Bronchial epithelial cell (primary cell): Measurements from ENCODE around the gene IMP4. TPM values are rescaled to one million over a fixed set of nuclear protein-coding genes. Genes with fewer than 3 reads are reported as not detected.

Source experiments
- DNase-seq: peaks from one replicate; pipeline ENCODE4 v3.0.0-alpha.2; 2010; ENCODE audit warnings: low read depth
- FAIRE-seq: peaks from 2 replicates; lab custom pipeline; 2011; peaks lifted over from hg19 to GRCh38; lab: Jason Lieb, UNC
- H3K27me3 ChIP-seq: 2 replicates; pipeline ENCODE4 v1.5.1; 2011; ENCODE audit warnings: low read length; ENCODE audit not compliant: control insufficient read depth, insufficient read depth
- H3K36me3 ChIP-seq: 2 replicates; pipeline ENCODE4 v1.5.1; 2011; ENCODE audit warnings: low read length; ENCODE audit not compliant: control insufficient read depth, insufficient read depth
- H3K4me3 ChIP-seq: 2 replicates; pipeline ENCODE4 v1.5.1; 2011; ENCODE audit warnings: mild to moderate bottlenecking, low read depth, low read length, control low read depth
- total RNA-seq: library from RNA; depleted of rRNA; stranded (reverse); fragments of >200 nt; gene quantifications from 2 replicates; pipeline ENCODE4 v1.2.1, GENCODE V29; 2014
- TF ChIP-seq, protein P1 (sequence below): IDR thresholded peaks from 2 replicates; pipeline ENCODE4 v1.5.1; 2011; ENCODE audit warnings: mild to moderate bottlenecking, moderate library complexity, low read length, control low read depth, inconsistent platforms; ENCODE audit not compliant: insufficient read depth, severe bottlenecking

The IMP4 gene
- total RNA-seq, 1 donor from 2014 or later: 173 TPM

- H3K36me3 ChIP-seq: no peaks in the 10 kb centered on the region
- FAIRE-seq (no peak), DNase-seq (no peak)
- H3K27me3 ChIP-seq: no peaks in the 10 kb centered on the region
- TF ChIP-seq, protein P1, sequence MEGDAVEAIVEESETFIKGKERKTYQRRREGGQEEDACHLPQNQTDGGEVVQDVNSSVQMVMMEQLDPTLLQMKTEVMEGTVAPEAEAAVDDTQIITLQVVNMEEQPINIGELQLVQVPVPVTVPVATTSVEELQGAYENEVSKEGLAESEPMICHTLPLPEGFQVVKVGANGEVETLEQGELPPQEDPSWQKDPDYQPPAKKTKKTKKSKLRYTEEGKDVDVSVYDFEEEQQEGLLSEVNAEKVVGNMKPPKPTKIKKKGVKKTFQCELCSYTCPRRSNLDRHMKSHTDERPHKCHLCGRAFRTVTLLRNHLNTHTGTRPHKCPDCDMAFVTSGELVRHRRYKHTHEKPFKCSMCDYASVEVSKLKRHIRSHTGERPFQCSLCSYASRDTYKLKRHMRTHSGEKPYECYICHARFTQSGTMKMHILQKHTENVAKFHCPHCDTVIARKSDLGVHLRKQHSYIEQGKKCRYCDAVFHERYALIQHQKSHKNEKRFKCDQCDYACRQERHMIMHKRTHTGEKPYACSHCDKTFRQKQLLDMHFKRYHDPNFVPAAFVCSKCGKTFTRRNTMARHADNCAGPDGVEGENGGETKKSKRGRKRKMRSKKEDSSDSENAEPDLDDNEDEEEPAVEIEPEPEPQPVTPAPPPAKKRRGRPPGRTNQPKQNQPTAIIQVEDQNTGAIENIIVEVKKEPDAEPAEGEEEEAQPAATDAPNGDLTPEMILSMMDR: no peak
- no peak overlapping the region for H3K4me3 ChIP-seq
Measured at GRCh38 chr2:130385709-130386108, 43.0 kb downstream of the IMP4 start.

- Histone ChIP-seq H3K4me3 (no peak overlapping the region), H3K27me3 (no peaks in the 10 kb centered on the region), H3K36me3 (no peaks in the 10 kb centered on the region)
- no peak for DNase-seq
- no peak for FAIRE-seq
- TF ChIP-seq, protein P1: no peak
Measured at GRCh38 chr2:130387071-130387400, 44.3 kb downstream of the IMP4 start.

GRCh38 chr2:130387804-130388203 lies 45.1 kb downstream of the IMP4 start:
- DNase-seq: no peak
- no peak overlapping the region for H3K4me3 ChIP-seq
- TF ChIP-seq, protein P1: no peak
- H3K27me3 ChIP-seq: no peaks in the 10 kb centered on the region
- H3K36me3 ChIP-seq: no peaks in the 10 kb centered on the region
- no peak for FAIRE-seq

DNA sequence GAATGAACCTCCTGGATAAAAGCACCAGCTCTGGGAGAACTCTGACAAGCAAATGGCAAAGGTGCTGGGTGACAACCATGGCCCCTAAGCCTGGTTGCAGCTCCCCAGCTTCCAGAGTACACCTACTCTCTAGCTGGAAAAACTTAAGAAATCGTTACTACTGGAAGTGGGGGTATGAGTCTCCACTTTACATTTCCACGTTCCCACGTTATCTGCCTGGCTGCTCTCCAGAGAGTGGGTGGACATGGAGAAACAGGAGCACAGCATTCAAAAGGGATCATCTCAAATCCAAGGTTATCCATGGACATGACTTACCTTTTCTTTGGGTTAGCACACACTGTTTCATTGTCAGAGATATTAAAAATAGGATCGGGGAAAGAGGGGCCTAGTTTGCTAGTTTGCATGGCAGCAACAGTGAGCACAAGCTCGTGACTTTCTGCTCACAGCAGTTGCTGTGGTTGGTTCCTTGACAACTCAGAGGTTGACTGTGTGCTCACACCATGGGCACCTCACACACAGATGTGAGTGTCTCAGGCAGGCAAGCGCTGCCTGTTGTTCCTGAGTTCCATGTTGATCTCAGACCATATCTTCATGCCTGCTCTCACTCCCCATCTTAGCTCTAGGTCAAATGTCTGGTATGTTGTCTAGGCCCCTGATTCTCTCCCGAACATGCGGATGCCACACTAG lies 45.7 kb downstream of the IMP4 start:
- TF ChIP-seq, protein P1: no peak
- Histone ChIP-seq H3K36me3 (no peaks in the 10 kb centered on the region), H3K27me3 (no peaks in the 10 kb centered on the region), H3K4me3 (no peak overlapping the region)
- no peak for DNase-seq
- no peak for FAIRE-seq

DNA sequence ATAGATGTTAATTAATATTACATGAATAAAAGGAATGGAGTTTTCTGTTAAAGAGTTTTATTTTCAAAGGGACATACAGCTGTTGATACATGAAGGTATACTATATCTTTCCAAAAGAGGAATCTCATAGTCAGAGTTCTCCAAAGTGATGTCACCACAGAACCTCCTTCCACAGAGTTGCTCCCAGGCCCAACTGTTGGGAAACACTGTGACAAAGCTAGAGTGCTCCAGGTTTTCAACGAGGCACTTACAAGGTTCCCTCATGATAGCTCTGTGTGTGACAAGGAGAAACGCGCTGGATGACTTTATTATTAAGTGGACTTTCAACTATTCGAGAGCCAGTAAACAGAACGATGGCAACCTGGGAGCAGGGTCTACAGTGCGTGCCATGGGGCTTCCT lies 46.7 kb downstream of the IMP4 start:
- DNase-seq (no peak), FAIRE-seq (no peak)
- TF ChIP-seq, protein P1: no peak
- no peaks in the 10 kb centered on the region for H3K27me3 ChIP-seq
- no peak overlapping the region for H3K4me3 ChIP-seq
- no peaks in the 10 kb centered on the region for H3K36me3 ChIP-seq

- DNase-seq (no peak), FAIRE-seq (no peak)
- TF ChIP-seq, protein P1: no peak
- Histone ChIP-seq H3K27me3 (no peaks in the 10 kb centered on the region), H3K36me3 (no peaks in the 10 kb centered on the region), H3K4me3 (no peak overlapping the region)
Measured at GRCh38 chr2:130389783-130390182, 47.1 kb downstream of the IMP4 start.
